ENCODE measurements around the gene MGAT5. TPM values are rescaled to one million over a fixed set of nuclear protein-coding genes. Genes with fewer than 3 reads are reported as not detected.

Gene MGAT5
- total RNA-seq, 1 experiment from 2014 or later, result 22.1 TPM

GRCh38 chr2:134273256-134273983 lies 19.5 kb downstream of the MGAT5 start:
- H3K4me3 ChIP-seq (ENCODE audit: low read depth, low read length), result no peak overlapping the region
- POLR2A ChIA-PET, result no interaction called here
- H3K27me3 ChIP-seq (replicated peaks; ENCODE audit: control insufficient read depth, insufficient read depth, low read length), result no peaks in the 10 kb centered on the region
- BruUV-seq (replicated peaks), result no TSS peak
- TF ChIP-seq CTCF (IDR thresholded peaks at IDR 0.05; ENCODE audit: insufficient read depth in 1 of 2, low read depth in 1 of 2, low read length in 1 of 2, severe bottlenecking in 1 of 2, unreplicated experiment in 1 of 2), result no peak
- H3K9me3 ChIP-seq, result no peaks in the 10 kb centered on the region
- Mint-ChIP-seq H3K36me3 (ENCODE audit: insufficient read depth, unreplicated experiment) (peaks cover 7% of the 10 kb centered on the region), H3K4me1 (ENCODE audit: low read depth, unreplicated experiment) (no peaks in the 10 kb centered on the region), H3K4me3 (ENCODE audit: unreplicated experiment) (no peak overlapping the region), H3K9me3 (ENCODE audit: unreplicated experiment) (no peaks in the 10 kb centered on the region), H3K27me3 (ENCODE audit: insufficient read depth, unreplicated experiment) (no peaks in the 10 kb centered on the region), H3K27ac (ENCODE audit: unreplicated experiment) (no peak overlapping the region)
- no peak for DNase-seq
- no peaks in the 10 kb centered on the region for H3K4me1 ChIP-seq
- intact Hi-C loops (cut with micrococcal nuclease; ENCODE audit: unreplicated experiment), result no loop called here
- CTCF ChIA-PET, result no interaction called here
- H3K36me3 ChIP-seq (ENCODE audit: control insufficient read depth, insufficient read depth, low read length), result no peaks in the 10 kb centered on the region

- intact Hi-C loops (cut with micrococcal nuclease; ENCODE audit: unreplicated experiment), result no loop called here
- DNase-seq, result no peak
- no peak overlapping the region for H3K4me3 ChIP-seq (ENCODE audit: low read depth, low read length)
- no peaks in the 10 kb centered on the region for H3K9me3 ChIP-seq
- no peaks in the 10 kb centered on the region for H3K9me3 Mint-ChIP-seq (ENCODE audit: unreplicated experiment)
- no TSS peak for BruUV-seq (replicated peaks)
- no peaks in the 10 kb centered on the region for H3K4me1 Mint-ChIP-seq (ENCODE audit: low read depth, unreplicated experiment)
- no peaks in the 10 kb centered on the region for H3K4me1 ChIP-seq
- no peak overlapping the region for H3K27ac Mint-ChIP-seq (ENCODE audit: unreplicated experiment)
- no peak overlapping the region for H3K4me3 Mint-ChIP-seq (ENCODE audit: unreplicated experiment)
- CTCF ChIA-PET, result interaction anchor here (0.5 kb wide), 1 partner anchor 509 kb away, joined by 4 read pairs; no protein-coding TSS in a partner anchor
- H3K36me3 Mint-ChIP-seq (ENCODE audit: insufficient read depth, unreplicated experiment), result peaks cover 7% of the 10 kb centered on the region
- H3K27me3 Mint-ChIP-seq (ENCODE audit: insufficient read depth, unreplicated experiment), result no peaks in the 10 kb centered on the region
- no peaks in the 10 kb centered on the region for H3K36me3 ChIP-seq (ENCODE audit: control insufficient read depth, insufficient read depth, low read length)
- POLR2A ChIA-PET, result no interaction called here
- H3K27me3 ChIP-seq (replicated peaks; ENCODE audit: control insufficient read depth, insufficient read depth, low read length), result no peaks in the 10 kb centered on the region
- no peak for TF ChIP-seq CTCF (IDR thresholded peaks at IDR 0.05; ENCODE audit: insufficient read depth in 1 of 2, low read depth in 1 of 2, low read length in 1 of 2, severe bottlenecking in 1 of 2, unreplicated experiment in 1 of 2)
These were observed 20.2 kb downstream of the MGAT5 start for GRCh38 chr2:134274121-134274520.

- no peak overlapping the region for H3K4me3 Mint-ChIP-seq (ENCODE audit: unreplicated experiment)
- BruUV-seq (replicated peaks), result no TSS peak
- CTCF ChIA-PET, result no interaction called here
These were observed 21.4 kb downstream of the MGAT5 start for GRCh38 chr2:134275058-134275862.

More at GRCh38 chr2:134275058-134275862, 21.4 kb downstream of the MGAT5 start:
- H3K9me3 ChIP-seq, result no peaks in the 10 kb centered on the region
- no peak for TF ChIP-seq CTCF (IDR thresholded peaks at IDR 0.05; ENCODE audit: insufficient read depth in 1 of 2, low read depth in 1 of 2, low read length in 1 of 2, severe bottlenecking in 1 of 2, unreplicated experiment in 1 of 2)
- no peaks in the 10 kb centered on the region for H3K4me1 Mint-ChIP-seq (ENCODE audit: low read depth, unreplicated experiment)
- intact Hi-C loops (cut with micrococcal nuclease; ENCODE audit: unreplicated experiment), result no loop called here
- no peak overlapping the region for H3K4me3 ChIP-seq (ENCODE audit: low read depth, low read length)
- peaks cover 7% of the 10 kb centered on the region for H3K36me3 Mint-ChIP-seq (ENCODE audit: insufficient read depth, unreplicated experiment)
- no peaks in the 10 kb centered on the region for H3K36me3 ChIP-seq (ENCODE audit: control insufficient read depth, insufficient read depth, low read length)
- DNase-seq, result no peak
- no peak overlapping the region for H3K27ac Mint-ChIP-seq (ENCODE audit: unreplicated experiment)
- H3K27me3 ChIP-seq (replicated peaks; ENCODE audit: control insufficient read depth, insufficient read depth, low read length), result no peaks in the 10 kb centered on the region
- H3K27me3 Mint-ChIP-seq (ENCODE audit: insufficient read depth, unreplicated experiment), result no peaks in the 10 kb centered on the region
- H3K4me1 ChIP-seq, result no peaks in the 10 kb centered on the region
- no peaks in the 10 kb centered on the region for H3K9me3 Mint-ChIP-seq (ENCODE audit: unreplicated experiment)
- POLR2A ChIA-PET, result interaction anchor here (0.6 kb wide), 1 partner anchor 161 kb away, joined by 8 read pairs; no protein-coding TSS in a partner anchor

Data from Caco-2 (cell line).